Dermis blood vessel endothelial cell (primary cell): Measurements from ENCODE around the gene APRT. TPM values are rescaled to one million over a fixed set of nuclear protein-coding genes. Genes with fewer than 3 reads are reported as not detected.
"Not testable (repeated sequence)": the region's sequence is repeated elsewhere in the genome, so short reads cannot be mapped to it uniquely, and the experiment has no call there.

Source experiments
- DNase-seq: peaks from one replicate; pipeline ENCODE4 v3.0.0; 2010
- total RNA-seq: library from RNA; depleted of rRNA; stranded (reverse); fragments of >200 nt; gene quantifications from 2 replicates; pipeline ENCODE4 v1.2.3, GENCODE V29; 2014

Gene APRT
- total RNA-seq, 1 donor from 2014 or later, result 100 TPM

DNA sequence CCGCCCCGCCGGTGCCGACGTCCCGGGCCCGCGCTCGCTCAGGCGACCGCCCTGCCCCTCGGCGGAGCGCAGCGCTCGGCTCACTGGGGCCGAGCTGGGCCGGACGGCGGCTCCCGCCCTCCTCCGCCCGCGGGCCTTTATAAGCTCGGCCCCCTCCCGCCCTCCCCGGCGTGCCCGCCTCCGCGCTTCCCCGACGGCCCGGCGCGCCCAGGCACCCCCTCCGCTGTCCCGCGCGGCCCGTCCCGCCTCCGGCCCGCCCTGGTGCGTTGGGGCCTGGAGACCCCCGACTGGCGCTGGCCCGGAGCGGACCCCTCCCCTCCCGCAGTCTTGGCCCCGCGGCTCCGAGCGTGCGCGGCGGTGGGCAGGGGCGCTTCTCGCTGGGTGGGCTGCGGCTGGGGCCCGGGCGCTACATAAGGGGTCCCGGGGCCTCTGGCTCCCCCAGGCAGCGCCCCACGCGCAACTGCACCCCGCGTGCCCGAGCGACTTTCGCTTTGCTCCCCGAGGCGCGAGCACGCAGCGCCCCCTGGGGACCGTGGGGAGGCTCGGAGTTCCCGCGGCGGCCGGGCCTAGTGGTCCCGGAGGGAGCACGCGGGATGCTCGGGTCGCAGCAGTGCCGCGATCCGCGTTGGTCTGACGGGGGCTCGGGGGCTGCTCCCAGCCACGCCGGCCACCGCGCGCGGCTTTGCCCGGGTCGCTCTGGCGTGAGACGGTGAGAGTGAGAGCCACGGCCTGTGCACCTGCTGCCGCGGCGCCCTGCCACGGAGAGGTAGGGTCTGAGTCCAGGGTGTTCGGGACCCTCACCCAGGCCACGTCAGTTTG lies 26.4 kb downstream of the APRT start, which contains the start of gene PIEZO1:
PIEZO1 (minus strand) TSS at position 115 of the 819 bp plus-strand sequence. CDS start 256 bp downstream, outside the sequence.
- peak; percentile 79 for DNase-seq

DNA sequence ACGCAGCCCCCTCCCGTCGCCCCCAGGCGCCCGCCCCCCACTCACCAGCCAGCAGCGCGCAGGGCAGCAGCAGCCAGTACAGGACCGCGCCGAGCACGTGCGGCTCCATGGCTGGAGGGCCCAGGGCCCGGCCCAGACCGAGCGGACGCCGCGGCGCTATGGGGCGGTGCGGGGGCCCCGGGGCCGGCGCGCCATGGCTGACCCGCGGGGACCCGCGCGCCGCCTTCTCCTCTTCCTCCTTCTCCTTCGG lies 26.9 kb downstream of the APRT start:
- no peak for DNase-seq

DNA sequence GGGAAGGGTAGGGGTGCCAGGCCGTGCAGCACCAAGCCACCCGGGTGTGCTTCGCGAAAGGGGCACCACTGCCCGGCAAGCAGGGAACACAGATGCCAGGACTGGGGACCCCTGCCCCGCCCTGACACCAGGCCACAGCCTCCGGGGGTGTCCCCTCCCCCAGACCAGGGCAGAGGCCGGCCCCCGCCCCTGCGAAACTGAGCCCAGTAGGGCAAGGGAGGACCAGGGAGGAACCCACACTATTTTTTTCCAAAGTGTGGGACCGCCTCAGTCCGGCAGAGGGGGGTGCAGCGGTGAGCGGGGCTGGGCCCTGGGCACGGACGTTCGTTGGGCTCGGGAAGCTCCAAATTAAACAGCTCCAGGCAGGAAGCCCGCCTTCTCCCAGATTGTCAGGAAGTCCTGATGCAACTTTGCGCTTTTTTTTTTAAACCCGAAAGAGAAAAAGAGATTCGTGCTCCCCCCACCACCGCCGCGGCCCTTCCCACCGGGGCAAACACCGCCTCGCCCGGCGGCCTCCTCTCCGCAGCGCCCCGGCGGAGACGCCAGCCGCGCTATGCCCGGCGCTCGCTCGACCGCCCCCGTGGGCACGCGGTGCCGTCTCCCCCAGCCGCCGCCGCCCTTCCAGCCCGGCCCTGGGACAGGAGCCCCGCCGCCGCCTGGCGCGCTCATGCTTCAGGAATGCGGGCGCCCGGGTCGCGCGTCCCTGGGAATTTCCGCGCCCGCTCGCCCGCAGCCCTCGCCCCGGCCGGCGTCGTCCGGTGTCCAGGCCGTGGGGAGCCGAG lies 27.5 kb downstream of the APRT start:
- peak; percentile 79 for DNase-seq

DNA sequence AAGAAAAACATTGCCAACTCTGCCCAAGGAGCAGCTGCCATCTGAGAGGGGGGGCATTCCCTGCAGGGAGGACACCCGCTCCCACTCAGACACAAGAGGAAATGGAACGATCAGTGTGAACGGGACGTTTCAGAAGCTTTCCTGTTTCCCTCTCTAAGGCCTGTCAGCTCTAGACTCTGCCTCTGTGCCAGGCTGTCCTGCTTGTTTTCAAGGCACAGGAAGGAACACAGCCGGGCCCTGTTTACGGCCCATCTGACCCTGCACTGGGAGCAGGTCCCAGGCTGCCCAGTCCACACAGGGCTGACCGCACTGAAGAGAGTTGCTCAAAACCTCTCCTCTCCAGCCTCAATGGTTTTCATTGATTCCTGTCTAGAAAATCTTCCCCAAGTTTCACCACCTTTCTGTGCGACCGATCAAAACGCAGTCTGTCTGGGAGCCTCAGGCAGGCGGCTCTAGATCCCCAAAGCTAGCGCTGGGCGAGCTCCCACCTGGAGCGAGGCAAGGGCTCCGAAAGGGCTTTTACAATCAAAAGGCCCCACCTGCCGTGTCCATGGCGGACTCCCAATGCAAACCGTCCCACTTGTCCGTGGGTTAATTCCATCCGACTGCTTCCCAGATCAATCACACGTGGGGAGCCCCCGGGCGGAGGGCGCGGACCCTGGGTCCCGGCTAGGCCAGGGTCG lies 28.2 kb downstream of the APRT start:
- DNase-seq, result peak; percentile 70

DNA sequence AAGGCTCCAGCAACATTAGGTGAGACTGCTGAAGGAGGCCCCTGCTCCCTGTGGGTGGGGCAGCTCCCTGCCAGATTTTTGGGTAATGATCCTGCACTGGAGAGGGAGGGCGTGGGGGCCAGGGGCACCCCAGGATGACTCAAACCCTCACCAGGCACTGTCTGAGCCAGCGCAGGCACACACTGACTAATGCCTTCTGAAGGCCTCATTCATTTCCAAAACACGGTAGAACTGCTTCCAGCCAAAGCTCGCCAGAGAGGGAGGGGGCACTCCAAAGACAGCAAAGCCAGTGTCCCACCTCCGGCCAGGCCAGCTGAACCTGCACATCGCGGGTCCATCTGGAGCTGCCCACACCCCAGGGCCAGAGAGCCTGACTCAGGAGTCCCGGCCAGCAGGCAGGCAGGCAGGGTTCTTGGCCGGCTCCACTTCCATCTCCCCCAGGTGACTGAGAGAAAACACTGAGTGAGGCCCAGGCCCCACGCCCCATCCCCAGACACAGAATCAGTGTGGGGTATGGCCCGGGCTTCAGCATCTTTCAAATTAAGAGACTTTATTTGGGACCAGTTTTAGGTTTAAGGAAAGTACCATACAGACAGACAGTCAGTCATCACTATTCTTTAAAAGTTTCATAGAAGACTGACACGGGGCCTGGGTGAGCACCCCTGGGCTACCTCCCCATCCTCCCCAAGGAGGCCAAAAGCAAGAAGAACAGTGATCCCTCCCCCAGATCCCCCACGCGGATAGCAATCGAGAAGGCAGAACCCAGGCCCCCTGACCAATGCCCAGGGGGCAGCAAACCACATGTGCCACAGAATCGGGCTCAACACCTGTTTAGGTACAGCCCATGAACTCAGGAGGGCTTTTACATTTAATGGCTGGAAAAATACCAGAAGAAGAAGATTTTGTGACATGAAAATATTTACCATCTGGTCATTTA lies 29.0 kb downstream of the APRT start:
- peak; percentile 53 for DNase-seq

DNA sequence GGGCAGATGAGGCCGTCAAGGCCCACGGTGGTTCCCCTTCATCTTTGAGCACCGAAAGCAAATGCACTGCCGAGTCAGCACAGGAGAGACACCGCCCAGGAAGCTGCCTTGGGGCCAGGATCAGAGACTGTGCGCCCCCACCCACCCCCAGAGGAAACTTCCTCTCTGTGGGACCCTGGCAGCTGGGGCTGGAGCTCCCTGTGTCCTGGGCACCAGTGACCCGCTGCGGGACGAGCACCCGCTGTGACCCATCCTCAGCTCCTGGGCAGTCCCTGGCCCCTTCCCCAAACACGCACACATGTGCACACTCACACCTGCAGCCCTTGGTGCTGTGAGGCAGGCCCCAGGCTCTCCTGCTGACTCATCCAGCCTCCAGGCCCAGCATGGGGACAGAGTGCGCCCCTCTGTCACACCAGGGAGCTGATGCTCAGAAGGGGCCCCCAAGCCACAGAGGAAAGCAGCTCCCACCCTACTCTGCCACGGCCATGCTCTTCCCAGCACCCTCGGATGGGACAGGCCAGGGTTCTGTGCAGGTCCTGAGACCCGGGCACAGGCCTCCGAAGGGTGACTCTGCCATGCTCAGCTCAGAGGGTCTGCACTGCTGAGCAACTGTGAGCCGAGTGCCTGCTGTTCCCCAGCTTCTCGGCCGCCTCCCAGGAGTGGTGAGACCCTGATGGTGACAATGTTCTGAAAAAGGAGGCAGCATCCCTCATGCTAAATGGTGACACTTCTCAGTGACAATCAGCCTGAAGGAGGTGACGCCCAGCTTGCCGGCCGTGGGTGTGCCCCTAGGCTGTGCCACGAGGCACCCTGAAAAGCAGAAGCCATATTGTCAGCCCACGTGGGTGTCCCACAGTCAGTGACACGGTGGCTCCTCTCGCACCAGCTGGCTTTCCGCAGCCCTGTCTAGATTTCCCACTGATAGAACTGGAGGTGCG lies 30.3 kb downstream of the APRT start:
- DNase-seq, result no peak

DNA sequence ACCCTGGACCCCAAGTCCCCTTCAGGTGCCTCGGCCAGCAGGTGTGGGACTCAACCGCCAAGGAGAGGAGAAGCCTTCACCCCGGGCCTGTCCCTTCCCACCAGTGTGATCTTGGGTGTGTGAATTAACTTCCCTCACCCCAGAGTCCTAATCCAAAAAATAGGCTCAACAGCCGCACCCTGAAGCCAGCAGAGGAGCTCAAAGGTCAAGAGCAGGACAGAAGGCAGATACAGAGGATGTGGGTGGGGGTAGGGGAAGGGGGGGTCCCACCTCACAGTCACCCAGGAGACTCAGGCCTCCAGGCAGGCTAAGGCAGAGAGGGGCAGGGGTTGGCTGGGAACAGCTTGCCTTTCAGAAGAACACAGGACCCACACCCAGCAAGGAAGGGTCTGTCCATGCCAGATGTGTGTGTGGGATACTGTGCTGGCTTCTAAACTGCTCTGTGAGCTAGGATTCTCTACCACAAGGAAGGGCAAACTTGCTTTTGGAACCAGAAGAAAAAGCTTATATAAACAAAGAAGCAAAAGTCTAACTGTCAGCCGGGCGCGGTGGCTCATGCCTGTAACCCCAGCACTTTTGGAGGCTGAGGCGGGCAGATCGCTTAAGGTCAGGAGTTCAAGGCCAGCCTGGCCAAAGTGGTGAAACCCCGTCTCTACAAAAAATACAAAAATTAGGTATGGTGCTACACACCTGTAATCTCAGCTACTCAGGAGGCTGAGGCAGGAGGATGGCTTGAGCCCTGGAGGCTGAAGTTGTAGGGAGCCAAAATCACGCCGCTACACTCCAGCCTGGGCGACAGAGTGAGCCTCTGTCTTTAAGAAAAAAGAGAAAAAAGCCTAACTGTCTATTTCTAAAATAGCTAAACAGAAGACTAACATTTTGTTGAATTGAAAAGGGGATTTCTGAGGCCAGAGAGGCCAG lies 31.3 kb downstream of the APRT start:
- DNase-seq, result no peak

DNA sequence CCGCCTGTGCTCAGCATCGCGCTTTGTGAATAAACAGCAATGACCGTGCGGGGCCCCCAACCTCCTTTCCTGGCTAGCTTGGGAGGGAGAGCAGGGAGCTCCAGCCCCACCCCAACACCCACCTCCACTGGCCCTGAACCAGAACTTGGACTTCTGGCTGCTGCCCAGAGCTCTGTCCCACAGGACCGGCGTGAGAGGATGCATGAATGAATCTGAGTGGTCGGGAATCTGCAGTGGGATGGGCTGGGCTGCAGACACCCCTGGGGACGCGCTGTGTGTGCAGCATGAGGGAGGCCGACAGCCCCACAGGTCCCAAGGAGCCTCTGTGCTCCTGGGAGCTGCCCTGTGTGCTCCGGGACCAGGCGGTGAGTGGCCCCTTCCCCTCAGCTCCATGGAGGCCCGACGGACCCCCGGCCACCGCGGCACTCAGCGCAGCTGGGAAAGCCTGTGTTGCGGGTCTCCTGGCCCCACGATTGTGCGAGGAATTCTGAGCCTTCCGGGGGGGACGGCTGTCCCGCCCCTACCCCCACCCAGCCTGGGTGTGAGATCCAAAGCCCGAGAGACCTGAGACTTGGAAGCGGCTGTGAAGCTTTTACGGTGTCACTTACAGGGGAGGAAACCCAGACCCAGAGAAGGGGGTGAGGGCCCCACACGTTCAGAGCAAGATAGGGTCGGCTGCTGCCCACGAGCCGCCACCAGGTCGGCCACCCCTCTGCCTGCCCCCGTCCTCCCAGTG lies 32.2 kb downstream of the APRT start:
- DNase-seq, result no peak

DNA sequence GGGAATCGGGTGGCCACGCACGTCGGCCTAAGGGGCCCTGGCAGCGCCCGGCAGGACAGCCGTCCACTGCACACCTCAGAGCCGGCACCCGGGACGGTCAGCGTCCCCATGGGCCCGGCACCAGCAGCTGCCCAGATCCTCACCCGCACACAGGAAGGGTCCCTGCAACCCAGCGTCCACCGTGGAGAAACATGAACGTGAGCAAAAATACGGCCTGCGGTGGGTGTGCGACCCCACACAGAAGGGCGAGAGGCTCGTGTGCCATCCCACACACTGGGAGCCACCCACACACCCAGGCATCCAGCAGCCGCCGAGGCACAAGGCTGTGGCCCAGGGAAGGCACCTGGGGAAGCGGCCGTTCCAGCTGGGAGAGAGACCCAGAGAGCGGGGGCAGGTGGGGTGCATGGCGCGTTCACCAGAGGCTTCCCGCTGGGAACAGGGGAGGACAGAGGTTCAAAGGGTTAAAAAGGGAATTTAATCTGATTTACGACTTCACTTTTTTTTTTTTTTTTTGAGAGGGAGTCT lies 33.1 kb downstream of the APRT start:
- no peak for DNase-seq

DNA sequence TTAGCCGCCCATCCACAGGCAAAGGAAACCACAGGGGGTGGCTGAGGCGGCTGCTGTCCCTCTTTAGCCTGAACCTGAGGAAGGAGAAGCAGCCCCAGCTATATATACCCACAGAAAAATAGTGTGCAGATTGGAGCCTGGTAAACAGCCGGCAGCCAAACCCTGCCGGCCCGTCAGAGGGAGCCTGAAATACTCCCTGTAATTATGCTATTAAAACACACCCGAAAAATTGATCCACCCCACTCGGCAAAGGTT lies 33.5 kb downstream of the APRT start:
- no peak for DNase-seq

DNA sequence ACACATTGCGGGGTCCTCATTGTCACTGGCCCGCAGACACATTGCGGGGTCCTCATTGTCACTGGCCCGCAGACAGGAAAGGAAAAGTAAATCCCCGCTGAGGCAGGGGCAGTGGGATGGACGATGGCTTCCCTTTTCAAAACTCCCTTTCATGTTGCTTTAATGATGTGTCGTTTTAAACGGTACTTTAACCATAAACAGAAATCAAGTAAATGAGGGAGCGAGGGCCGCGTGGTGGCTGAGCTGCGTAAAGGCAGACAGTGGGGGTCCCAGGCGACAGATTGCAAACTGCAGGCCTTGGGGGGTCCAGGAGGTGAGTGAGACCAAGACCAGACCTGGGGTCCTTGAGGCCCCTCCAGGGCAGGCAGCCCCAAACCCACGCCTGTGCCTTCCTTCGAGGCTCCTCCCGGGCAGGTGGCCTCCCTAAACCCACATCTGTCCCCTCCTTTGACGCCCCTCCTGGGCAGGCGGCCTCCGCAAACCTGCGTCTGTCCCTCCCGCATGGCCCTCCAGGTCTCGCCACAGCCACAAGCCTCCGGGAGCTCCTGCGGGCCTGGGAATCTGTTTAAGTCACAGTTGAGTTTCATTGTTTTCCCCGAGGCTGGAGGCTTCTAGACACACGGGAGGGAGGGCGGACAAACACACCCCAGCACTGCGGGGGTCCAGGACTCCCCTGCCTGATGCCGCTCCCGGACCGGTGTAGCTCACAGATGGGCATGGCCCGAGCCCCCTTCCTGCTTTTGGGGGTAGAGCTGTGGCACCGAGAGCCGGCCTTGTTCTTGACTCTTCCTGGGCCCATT lies 34.1 kb downstream of the APRT start:
- no peak for DNase-seq

DNA sequence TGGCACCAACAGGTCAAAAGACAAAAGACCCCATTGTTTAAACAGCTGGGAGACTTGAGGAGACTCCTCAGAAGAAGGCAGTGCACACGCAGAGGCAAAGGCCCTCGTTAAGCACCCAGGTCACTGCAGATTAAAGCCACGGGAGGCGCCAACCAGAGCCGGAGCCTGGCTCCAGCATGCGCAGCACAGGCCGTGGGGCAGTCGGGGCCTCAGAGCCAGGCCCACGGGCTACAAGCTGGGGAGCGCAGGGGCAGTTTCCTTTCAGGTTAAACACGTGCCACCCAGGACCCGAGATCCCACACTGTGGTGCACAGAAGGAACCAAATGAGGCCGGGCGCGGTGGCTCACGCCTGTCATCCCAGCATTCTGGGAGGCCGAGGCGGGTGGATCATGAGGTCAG lies 35.9 kb downstream of the APRT start:
- no peak for DNase-seq

DNA sequence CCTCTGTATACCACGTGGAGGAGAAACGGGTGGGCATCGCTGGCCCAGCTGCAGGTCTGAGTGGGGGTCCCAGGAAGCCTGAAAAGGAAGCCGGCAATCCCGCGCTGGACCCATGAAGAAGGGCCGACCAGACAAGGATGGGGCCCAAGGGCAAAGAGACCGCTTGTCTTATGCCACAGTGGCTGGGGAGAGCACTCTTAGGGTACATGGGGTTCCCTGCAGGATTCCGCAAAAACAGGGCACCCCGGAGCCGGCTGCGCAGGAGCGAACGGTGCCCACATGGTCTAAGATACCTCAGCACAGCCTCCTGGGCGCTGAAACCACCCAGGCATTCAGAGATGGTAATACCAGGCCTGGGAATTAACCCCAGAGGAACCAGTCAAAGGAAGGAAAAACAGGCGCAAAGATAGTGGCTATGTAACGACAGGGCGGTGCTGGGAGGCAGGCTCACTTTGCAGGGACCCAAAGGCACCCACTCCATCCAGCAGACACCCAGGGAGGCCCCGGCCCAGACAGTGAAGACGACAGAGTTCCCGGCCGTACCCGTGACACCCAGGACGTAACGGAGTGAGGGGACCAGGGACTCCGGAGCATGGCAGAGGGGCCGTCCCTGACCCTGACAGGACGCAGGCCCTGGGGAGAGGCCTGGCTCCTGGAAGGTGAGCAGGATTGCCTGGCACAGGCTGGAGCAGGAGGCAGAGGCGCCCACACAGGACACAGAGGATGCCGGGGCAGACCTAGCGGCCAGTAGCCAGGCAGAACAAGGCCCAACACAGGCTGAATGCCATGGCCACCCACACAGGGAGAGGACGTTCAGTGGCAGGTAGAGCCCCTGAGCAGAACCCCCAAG lies 37.0 kb downstream of the APRT start:
- DNase-seq, result no peak

DNA sequence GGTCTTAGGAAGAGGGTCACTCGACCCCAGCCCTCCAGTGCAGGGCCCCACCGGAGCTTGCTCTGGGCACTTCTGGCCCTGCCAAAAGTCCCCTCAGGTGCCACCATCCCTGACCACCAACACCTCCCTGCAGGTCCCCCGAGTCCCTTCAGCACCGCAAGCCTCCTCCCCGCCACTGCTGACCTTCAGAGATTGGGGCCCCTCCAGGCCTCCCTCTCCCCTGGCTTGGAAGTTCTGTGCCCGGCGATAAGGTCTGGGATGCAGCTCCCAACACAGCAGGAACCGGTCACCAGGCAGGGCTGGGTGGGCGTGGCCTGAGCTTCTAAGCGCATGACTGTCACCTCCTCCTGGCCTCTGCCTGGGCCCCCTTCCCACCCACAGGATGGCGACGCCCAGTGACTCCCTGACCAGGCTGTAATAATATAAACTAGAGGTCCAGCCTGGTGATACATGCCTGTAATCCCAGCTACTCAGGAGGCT lies 37.9 kb downstream of the APRT start:
- DNase-seq, result peak; percentile 58

DNA sequence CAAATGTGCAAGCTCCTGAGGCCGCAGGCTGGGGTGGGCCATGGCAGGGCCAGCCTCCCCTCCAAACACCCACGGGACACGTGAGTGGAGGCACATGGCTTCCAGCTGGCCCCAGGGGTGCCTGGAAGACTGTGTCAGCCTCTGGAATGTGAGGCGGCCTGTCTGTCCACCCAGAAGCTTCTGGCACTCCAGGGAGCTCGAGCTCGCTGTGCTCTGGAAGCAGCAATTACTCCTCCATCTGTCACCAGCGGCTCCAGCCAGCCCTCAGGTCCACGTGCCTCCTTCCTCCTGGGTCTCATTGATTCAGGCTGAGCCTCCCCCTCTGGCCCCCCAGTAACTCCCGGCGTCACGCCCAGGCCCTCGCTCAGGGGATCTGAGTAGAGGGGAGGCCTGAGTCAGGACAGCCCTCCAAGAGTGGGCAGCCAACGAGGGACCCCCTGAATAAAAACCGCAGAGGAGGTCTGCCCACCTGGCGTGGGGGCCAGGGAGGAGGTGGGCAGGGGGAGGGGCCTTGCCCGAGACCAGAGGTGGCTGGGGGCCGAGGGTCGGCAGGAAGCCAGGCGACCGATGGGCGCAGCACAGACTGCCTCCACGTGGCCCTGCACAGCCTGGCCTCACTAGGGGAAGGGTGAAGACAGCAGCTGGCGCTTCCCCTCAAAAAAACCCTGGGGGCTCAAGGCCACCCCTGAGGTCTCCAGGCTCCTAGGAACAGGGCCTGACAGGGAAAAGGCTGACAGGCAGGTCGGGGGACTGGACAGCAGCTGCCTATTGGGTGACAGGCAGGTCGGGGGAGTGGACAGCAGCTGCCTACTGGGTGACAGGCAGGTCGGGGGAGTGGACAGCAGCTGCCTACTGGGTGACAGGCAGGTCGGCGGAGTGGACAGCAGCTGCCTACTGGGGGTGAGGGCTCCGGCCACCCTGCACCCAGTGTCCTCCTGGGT lies 38.6 kb downstream of the APRT start:
- no peak for DNase-seq

DNA sequence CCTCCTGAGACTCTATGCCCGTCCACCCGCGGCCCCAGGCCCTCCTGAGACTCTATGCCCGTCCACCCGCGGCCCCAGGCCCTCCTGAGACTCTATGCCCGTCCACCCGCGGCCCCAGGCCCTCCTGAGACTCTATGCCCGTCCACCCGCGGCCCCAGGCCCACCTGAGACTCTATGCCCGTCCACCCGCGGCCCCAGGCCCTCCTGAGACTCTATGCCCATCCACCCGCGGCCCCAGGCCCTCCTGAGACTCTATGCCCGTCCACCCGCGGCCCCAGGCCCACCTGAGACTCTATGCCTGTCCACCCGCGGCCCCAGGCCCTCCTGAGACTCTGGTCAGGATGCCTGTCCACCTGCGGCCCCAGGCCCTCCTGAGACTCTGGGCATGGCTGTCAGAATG lies 39.9 kb downstream of the APRT start:
- DNase-seq, result not testable (repeated sequence)
